Thyroid gland (tissue), 4 donors: Measurements from ENCODE around the gene XRCC4. TPM values are rescaled to one million over a fixed set of nuclear protein-coding genes. Genes with fewer than 3 reads are reported as not detected.
A peak's percentile ranks its signal among the peaks of the same experiment; 100 is the strongest.

Experiments
- DNase-seq, 2 donors: peaks; one replicate each; pipeline ENCODE4 v3.0.0-alpha.2; 2019
- H3K27ac ChIP-seq, 3 donors: fragments of 200-600 bp; sonication (generic); 1 replicate in 2 of 3; 2 replicates in 1 of 3; pipeline ENCODE4 v1.5.1; 2016 to 2019; ENCODE audit warnings: mild to moderate bottlenecking in 1 of 3, moderate library complexity in 1 of 3
- H3K27me3 ChIP-seq: fragments of 200-600 bp; sonication (generic); one replicate; pipeline ENCODE4 v1.5.1; 2019
- H3K36me3 ChIP-seq, 2 donors: fragments of 200-600 bp; sonication (generic); one replicate each; pipeline ENCODE4 v1.5.1; 2016 to 2019
- H3K4me1 ChIP-seq, 2 donors: fragments of 200-600 bp; sonication (generic); one replicate each; pipeline ENCODE4 v1.5.1; 2017 to 2019
- H3K4me3 ChIP-seq, 3 donors: fragments of 200-600 bp; sonication (generic); replicated peaks in 1 of 3; 1 replicate in 2 of 3; 2 replicates in 1 of 3; pipeline ENCODE4 v1.5.1; 2016; ENCODE audit warnings: mild to moderate bottlenecking in 1 of 3
- H3K9me3 ChIP-seq: fragments of 200-600 bp; sonication (generic); one replicate; pipeline ENCODE4 v1.5.1; 2017
- POLR2A ChIP-seq, 2 donors: fragments of 450-650 bp; IDR thresholded peaks; one replicate each; pipeline ENCODE4 v1.6.1; 2017; ENCODE audit warnings: antibody characterized with exemption in 2 of 2, mild to moderate bottlenecking in 2 of 2, moderate library complexity in 1 of 2
- WGBS, 2 donors: methylation state at CpG; one replicate each; pipeline ENCODE4 v1.1.5; 2017; 5-methylcytosine and 5-hydroxymethylcytosine counted together
- intact Hi-C: fragments of 100-400 bp; cut with DNase I; formaldehyde crosslinking; loops from one replicate; pipeline ENCODE4 v1.15.1; 2023
- total RNA-seq, 4 donors: library from RNA; depleted of rRNA; stranded (reverse); fragments of >200 nt; gene quantifications; one replicate each; pipeline ENCODE4 v1.2.3, GENCODE V29; 2016
- TF ChIP-seq, protein P1 (sequence below), 6 experiments: fragments of 200-600 bp in 3 of 6; fragments of 450-650 bp in 3 of 6; sonication (generic) in 3 of 6; IDR thresholded peaks; one replicate each; pipeline ENCODE4 v1.5.1; 2016 to 2019; ENCODE audit warnings: antibody characterized with exemption in 6 of 6, mild to moderate bottlenecking in 2 of 6, inconsistent platforms in 1 of 6, moderate library complexity in 1 of 6

The XRCC4 gene
- total RNA-seq, 4 donors from 2014 or later = 6.7 to 11.6 (median 9.1) TPM

- no peak for DNase-seq
- WGBS, 2 donors = 86 to 89% methylated on average over 2 of the region's 2 CpGs
- TF ChIP-seq POLR2A (IDR thresholded peaks at IDR 0.05) = no peak
- TF ChIP-seq, protein P1, sequence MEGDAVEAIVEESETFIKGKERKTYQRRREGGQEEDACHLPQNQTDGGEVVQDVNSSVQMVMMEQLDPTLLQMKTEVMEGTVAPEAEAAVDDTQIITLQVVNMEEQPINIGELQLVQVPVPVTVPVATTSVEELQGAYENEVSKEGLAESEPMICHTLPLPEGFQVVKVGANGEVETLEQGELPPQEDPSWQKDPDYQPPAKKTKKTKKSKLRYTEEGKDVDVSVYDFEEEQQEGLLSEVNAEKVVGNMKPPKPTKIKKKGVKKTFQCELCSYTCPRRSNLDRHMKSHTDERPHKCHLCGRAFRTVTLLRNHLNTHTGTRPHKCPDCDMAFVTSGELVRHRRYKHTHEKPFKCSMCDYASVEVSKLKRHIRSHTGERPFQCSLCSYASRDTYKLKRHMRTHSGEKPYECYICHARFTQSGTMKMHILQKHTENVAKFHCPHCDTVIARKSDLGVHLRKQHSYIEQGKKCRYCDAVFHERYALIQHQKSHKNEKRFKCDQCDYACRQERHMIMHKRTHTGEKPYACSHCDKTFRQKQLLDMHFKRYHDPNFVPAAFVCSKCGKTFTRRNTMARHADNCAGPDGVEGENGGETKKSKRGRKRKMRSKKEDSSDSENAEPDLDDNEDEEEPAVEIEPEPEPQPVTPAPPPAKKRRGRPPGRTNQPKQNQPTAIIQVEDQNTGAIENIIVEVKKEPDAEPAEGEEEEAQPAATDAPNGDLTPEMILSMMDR (IDR thresholded peaks at IDR 0.05) = no peak
- no peaks in the 10 kb centered on the region for H3K36me3 ChIP-seq
- no peaks in the 10 kb centered on the region for H3K4me1 ChIP-seq
- no peaks in the 10 kb centered on the region for H3K9me3 ChIP-seq
- H3K4me3 ChIP-seq = no peak overlapping the region
- intact Hi-C loops = no loop called here
- no peaks in the 10 kb centered on the region for H3K27me3 ChIP-seq
- no peak overlapping the region for H3K27ac ChIP-seq
Observed at GRCh38 chr5:83294246-83294645, 216.9 kb downstream of the XRCC4 start.

DNA sequence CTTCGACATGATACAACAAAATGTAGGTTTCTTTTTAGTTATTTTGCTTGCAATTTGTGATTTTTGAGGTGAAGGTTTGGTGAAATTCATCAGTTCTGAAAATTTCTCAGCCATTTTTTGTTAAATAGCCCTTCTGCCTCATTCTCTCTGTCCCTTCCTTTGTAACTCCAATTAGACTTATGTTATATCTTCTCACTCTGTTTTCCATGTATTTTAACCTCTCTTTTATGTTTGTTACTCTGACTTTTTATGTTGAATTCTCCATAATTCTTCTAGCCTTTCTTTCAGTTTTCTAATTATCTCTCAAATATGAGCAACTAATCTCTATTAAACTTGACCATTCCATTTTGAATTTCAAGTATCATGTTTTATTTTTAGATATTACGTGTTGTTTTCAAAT is 222.0 kb downstream of the XRCC4 start:
- TF ChIP-seq, protein P1 (IDR thresholded peaks at IDR 0.05) = no peak
- TF ChIP-seq POLR2A (IDR thresholded peaks at IDR 0.05) = no peak
- no peaks in the 10 kb centered on the region for H3K9me3 ChIP-seq
- intact Hi-C loops = no loop called here

DNA sequence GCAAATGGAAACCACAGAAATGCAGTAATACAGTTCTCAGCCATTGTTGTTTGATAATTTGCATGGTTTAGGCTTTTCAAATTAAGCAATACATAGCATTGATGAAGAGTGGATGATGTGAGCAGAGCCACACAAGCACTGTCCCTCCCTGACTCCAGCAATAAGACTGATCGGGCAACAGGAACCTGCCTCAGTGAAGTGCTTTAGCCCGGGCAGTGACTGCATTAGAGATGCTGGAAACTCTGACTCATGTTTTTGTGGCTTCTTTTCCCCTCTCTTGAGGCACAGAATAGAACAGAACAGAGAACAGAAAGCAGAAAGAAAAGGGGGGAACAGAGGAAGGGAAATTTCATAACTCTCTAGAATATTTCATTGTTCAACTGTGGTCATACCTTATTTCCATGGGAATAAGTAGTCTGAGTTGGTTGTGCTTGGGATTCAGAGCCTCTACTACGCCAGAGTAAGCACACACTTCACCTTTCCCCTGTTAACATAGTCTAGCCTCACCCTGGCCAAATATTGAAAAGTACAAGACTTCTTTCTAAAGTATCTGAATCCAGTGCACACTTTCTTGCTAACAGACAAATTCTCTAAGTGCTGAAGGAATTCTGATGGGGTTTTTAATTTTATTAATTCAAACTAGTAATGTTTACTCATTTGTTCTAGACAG is 229.4 kb downstream of the XRCC4 start:
- WGBS, 2 donors = 26 to 48% methylated on average over 3 of the region's 3 CpGs
- TF ChIP-seq, protein P1 (IDR thresholded peaks at IDR 0.05) = no peak
- TF ChIP-seq POLR2A (IDR thresholded peaks at IDR 0.05) = no peak
- DNase-seq = peak; percentile 1 to 4
- Histone ChIP-seq H3K27me3 (no peaks in the 10 kb centered on the region), H3K9me3 (no peaks in the 10 kb centered on the region), H3K36me3 (no peaks in the 10 kb centered on the region), H3K4me1 (no peaks in the 10 kb centered on the region), H3K27ac (no peak overlapping the region), H3K4me3 (no peak overlapping the region)
- intact Hi-C loops = no loop called here

More for the DNA sequence above, 222.0 kb downstream of the XRCC4 start:
- H3K4me1 ChIP-seq = no peaks in the 10 kb centered on the region
- no peaks in the 10 kb centered on the region for H3K27me3 ChIP-seq
- DNase-seq = no peak
- 95 to 98% methylated on average over 2 of the region's 2 CpGs for WGBS, 2 donors
- no peak overlapping the region for H3K4me3 ChIP-seq
- no peak overlapping the region for H3K27ac ChIP-seq
- H3K36me3 ChIP-seq = no peaks in the 10 kb centered on the region

- intact Hi-C loops = no loop called here
- H3K27me3 ChIP-seq = no peaks in the 10 kb centered on the region
- no peak for TF ChIP-seq POLR2A (IDR thresholded peaks at IDR 0.05)
- TF ChIP-seq, protein P1 (IDR thresholded peaks at IDR 0.05) = no peak
- H3K4me3 ChIP-seq = no peak overlapping the region
- DNase-seq = no peak
- no peaks in the 10 kb centered on the region for H3K36me3 ChIP-seq
- H3K4me1 ChIP-seq = no peaks in the 10 kb centered on the region
- H3K9me3 ChIP-seq = no peaks in the 10 kb centered on the region
- H3K27ac ChIP-seq = no peak overlapping the region
- WGBS, 2 donors = 85 to 89% methylated on average over 2 of the region's 2 CpGs
Observed at GRCh38 chr5:83312663-83313062, 235.3 kb downstream of the XRCC4 start.

- Histone ChIP-seq H3K9me3 (no peaks in the 10 kb centered on the region), H3K4me3 (no peak overlapping the region), H3K27ac (no peak overlapping the region), H3K27me3 (no peaks in the 10 kb centered on the region), H3K36me3 (no peaks in the 10 kb centered on the region), H3K4me1 (no peaks in the 10 kb centered on the region)
- 75 to 76% methylated on average over 2 of the region's 2 CpGs for WGBS, 2 donors
- intact Hi-C loops = no loop called here
- DNase-seq = no peak
- TF ChIP-seq, protein P1 (IDR thresholded peaks at IDR 0.05) = no peak
- no peak for TF ChIP-seq POLR2A (IDR thresholded peaks at IDR 0.05)
Observed at GRCh38 chr5:83313436-83313835, 236.1 kb downstream of the XRCC4 start.
